IMR-90 (cell line): Measurements from ENCODE around the gene GLS.

Source experiments
- MAZ ChIP-seq: IDR thresholded peaks from 2 replicates; pipeline ENCODE4 v1.6.1; 2012; ENCODE audit warnings: low read depth, mild to moderate bottlenecking, low read length, improper control_type of control experiment, moderate library complexity, borderline replicate concordance
- RAD21 ChIP-seq: IDR thresholded peaks from 2 replicates; pipeline ENCODE4 v1.6.1; 2012; ENCODE audit warnings: low read length, improper control_type of control experiment
- USF2 ChIP-seq: fragments of 150-350 bp; IDR thresholded peaks from 2 replicates; pipeline ENCODE4 v1.6.1; 2017; ENCODE audit warnings: mild to moderate bottlenecking, antibody characterized with exemption, low read length, low read depth
- TF ChIP-seq, protein P1 (sequence below): conservative IDR thresholded peaks from 2 replicates; pipeline ENCODE4 v1.5.1; 2012; ENCODE audit warnings: mild to moderate bottlenecking, low read depth, low read length, improper control_type of control experiment

- TF ChIP-seq, protein P1, sequence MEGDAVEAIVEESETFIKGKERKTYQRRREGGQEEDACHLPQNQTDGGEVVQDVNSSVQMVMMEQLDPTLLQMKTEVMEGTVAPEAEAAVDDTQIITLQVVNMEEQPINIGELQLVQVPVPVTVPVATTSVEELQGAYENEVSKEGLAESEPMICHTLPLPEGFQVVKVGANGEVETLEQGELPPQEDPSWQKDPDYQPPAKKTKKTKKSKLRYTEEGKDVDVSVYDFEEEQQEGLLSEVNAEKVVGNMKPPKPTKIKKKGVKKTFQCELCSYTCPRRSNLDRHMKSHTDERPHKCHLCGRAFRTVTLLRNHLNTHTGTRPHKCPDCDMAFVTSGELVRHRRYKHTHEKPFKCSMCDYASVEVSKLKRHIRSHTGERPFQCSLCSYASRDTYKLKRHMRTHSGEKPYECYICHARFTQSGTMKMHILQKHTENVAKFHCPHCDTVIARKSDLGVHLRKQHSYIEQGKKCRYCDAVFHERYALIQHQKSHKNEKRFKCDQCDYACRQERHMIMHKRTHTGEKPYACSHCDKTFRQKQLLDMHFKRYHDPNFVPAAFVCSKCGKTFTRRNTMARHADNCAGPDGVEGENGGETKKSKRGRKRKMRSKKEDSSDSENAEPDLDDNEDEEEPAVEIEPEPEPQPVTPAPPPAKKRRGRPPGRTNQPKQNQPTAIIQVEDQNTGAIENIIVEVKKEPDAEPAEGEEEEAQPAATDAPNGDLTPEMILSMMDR, result no peak
- TF ChIP-seq RAD21 (no peak), MAZ (no peak), USF2 (no peak)
Observed at GRCh38 chr2:190879474-190880377, 895 bp upstream of the GLS start.
